OCI-LY3 (cell line): ENCODE results near the gene PSMC3.

Experiments used
- H2AFZ ChIP-seq: fragments of 200-600, 300-600 bp; shearing (Covaris generic); 2 replicates; pipeline ENCODE4 v1.6.0; 2014; ENCODE audit warnings: antibody characterized with exemption, low read depth, low read length
- H3K27ac ChIP-seq: fragments of 200-600, 300-600 bp; sonication (generic); 2 replicates; pipeline ENCODE4 v1.5.1; 2014; ENCODE audit warnings: mild to moderate bottlenecking, low read length, moderate library complexity, mixed read lengths
- H3K27me3 ChIP-seq: fragments of 200-600, 300-600 bp; sonication (generic); 2 replicates; pipeline ENCODE4 v1.6.1; 2014; ENCODE audit warnings: low read depth, low read length, mixed read lengths
- H3K36me3 ChIP-seq: fragments of 200-600, 300-600 bp; sonication (generic); replicated peaks from 2 replicates; pipeline ENCODE3; 2014; ENCODE audit warnings: low read depth, low read length, mixed read lengths
- H3K4me1 ChIP-seq: fragments of 300-600, 200-600 bp; sonication (generic); 2 replicates; pipeline ENCODE4 v1.6.1; 2014; ENCODE audit warnings: low read length, mixed read lengths
- H3K4me2 ChIP-seq: fragments of 200-600, 300-600 bp; sonication (generic); 2 replicates; pipeline ENCODE4 v1.6.1; 2014; ENCODE audit warnings: low read length, mixed read lengths
- H3K4me3 ChIP-seq: fragments of 300-600, 200-600 bp; sonication (generic); 2 replicates; pipeline ENCODE4 v1.5.1; 2014; ENCODE audit warnings: antibody characterized with exemption, mild to moderate bottlenecking, low read length, moderate library complexity
- H3K79me2 ChIP-seq: fragments of 300-600, 200-600 bp; shearing (Covaris generic); 2 replicates; pipeline ENCODE4 v1.6.1; 2014; ENCODE audit warnings: mild to moderate bottlenecking, low read length, mixed read lengths
- H3K9ac ChIP-seq: fragments of 300-600, 200-600 bp; shearing (Covaris generic); 2 replicates; pipeline ENCODE4 v1.6.0; 2014; ENCODE audit warnings: mild to moderate bottlenecking, low read length, moderate library complexity
- H3K9me3 ChIP-seq: fragments of 200-600, 300-600 bp; shearing (Covaris generic); 2 replicates; pipeline ENCODE4 v1.6.1; 2014; ENCODE audit warnings: low read length, mixed read lengths; ENCODE audit not compliant: insufficient read depth
- H4K20me1 ChIP-seq: fragments of 200-600, 300-600 bp; sonication (generic); 2 replicates; pipeline ENCODE4 v1.6.1; 2016; ENCODE audit warnings: low read length, mixed read lengths; ENCODE audit not compliant: insufficient read depth
- EZH2phosphoT487 ChIP-seq: fragments of 200-600 bp; shearing (Covaris generic); IDR thresholded peaks from 2 replicates; pipeline ENCODE4 v1.6.1; 2018; ENCODE audit warnings: antibody characterized with exemption, mixed run types, low read depth
- TF ChIP-seq, protein P1 (sequence below): fragments of 200-600, 300-600 bp; sonication (generic); IDR thresholded peaks from 2 replicates; pipeline ENCODE4 v1.5.1; 2014; ENCODE audit warnings: antibody characterized with exemption, low read length, low read depth

The PSMC3 gene

DNA sequence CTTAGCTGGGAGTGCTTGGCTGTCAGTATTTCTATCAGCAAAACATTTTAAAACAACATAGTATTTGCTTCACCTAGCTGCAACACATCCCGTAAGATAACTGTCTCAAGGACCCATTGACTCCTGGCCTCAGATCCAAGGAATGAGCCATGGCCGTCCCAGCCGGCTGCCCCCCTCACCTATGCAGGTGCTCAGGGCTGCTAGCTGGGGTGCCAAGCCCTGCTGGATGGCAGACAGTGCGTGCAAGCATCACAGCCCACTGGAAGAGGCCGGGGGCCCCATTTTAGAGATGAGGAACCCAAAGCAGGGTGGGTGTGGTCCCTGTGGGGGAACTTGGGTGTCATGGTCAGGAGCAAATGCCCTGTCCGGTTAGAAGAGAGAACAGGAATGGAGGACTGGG, 8.5 kb downstream of the PSMC3 start:
- H3K4me1 ChIP-seq: no peaks in the 10 kb centered on the region
- H3K27ac ChIP-seq: no peak overlapping the region

DNA sequence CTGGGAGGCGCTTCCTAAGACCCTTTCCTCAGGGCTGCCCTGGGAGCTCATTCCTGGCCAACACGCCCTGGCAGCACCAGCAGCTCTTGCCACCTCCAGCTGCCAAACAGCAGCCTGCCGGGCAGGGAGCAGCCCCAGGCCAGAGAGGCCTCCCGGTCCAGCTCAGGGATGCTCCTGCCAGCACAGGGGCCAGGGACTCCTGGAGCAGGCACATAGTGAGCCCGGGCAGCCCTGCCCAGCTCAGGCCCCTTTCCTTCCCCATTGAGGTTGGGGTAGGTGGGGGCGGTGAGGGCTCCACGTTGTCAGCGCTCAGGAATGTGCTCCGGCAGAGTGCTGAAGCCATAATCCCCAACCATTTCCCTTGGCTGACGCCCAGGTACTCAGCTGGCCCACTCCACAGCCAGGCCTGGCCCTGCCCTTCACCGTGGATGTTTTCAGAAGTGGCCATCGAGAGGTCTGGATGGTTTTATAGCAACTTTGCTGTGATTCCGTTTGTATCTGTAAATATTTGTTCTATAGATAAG, 10.2 kb downstream of the PSMC3 start:
- TF ChIP-seq, protein P1, sequence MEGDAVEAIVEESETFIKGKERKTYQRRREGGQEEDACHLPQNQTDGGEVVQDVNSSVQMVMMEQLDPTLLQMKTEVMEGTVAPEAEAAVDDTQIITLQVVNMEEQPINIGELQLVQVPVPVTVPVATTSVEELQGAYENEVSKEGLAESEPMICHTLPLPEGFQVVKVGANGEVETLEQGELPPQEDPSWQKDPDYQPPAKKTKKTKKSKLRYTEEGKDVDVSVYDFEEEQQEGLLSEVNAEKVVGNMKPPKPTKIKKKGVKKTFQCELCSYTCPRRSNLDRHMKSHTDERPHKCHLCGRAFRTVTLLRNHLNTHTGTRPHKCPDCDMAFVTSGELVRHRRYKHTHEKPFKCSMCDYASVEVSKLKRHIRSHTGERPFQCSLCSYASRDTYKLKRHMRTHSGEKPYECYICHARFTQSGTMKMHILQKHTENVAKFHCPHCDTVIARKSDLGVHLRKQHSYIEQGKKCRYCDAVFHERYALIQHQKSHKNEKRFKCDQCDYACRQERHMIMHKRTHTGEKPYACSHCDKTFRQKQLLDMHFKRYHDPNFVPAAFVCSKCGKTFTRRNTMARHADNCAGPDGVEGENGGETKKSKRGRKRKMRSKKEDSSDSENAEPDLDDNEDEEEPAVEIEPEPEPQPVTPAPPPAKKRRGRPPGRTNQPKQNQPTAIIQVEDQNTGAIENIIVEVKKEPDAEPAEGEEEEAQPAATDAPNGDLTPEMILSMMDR: no peak
- no peak for TF ChIP-seq EZH2phosphoT487
- no peaks in the 10 kb centered on the region for H3K9me3 ChIP-seq
- H3K27ac ChIP-seq: no peak overlapping the region
- no peaks in the 10 kb centered on the region for H4K20me1 ChIP-seq
- H3K9ac ChIP-seq: no peak overlapping the region
- H3K79me2 ChIP-seq: no peaks in the 10 kb centered on the region
- H2AFZ ChIP-seq: no peak overlapping the region
- peaks cover 35% of the 10 kb centered on the region for H3K36me3 ChIP-seq
- no peak overlapping the region for H3K4me2 ChIP-seq
- no peaks in the 10 kb centered on the region for H3K4me1 ChIP-seq
- no peak overlapping the region for H3K4me3 ChIP-seq
- H3K27me3 ChIP-seq: no peaks in the 10 kb centered on the region

More for the DNA sequence above, 8.5 kb downstream of the PSMC3 start:
- Histone ChIP-seq H3K9ac (no peak overlapping the region), H2AFZ (no peak overlapping the region), H3K79me2 (no peaks in the 10 kb centered on the region), H3K4me3 (no peak overlapping the region), H4K20me1 (no peaks in the 10 kb centered on the region), H3K4me2 (no peak overlapping the region), H3K27me3 (no peaks in the 10 kb centered on the region), H3K9me3 (no peaks in the 10 kb centered on the region), H3K36me3 (peaks cover 45% of the 10 kb centered on the region)
- TF ChIP-seq, protein P1: no peak
- no peak for TF ChIP-seq EZH2phosphoT487

DNA sequence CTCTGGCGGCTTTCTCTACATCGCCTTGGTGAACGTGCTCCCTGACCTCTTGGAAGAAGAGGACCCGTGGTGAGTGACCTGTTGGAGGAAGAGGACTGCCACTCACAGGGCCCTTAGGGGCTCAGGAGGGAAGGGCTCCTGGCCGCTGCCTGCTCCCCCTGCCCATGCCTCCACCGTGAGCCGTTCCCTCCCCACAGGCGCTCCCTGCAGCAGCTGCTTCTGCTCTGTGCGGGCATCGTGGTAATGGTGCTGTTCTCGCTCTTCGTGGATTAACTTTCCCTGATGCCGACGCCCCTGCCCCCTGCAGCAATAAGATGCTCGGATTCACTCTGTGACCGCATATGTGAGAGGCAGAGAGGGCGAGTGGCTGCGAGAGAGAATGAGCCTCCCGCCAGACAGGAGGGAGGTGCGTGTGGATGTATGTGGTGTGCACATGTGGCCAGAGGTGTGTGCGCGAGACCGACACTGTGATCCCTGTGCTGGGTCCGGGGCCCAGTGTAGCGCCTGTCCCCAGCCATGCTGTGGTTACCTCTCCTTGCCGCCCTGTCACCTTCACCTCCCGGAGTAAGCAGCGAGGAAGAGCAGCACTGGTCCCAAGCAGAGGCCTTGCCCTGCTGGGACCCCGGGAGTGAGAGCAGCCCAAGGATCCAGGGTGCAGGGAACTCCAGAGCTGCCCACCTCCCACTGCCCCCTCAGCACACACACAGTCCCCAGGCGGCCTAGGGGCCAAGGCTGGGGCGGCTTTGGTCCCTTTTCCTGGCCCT, 11.0 kb downstream of the PSMC3 start:
- no peak overlapping the region for H3K9ac ChIP-seq
- no peaks in the 10 kb centered on the region for H3K9me3 ChIP-seq
- no peak overlapping the region for H3K4me3 ChIP-seq
- TF ChIP-seq EZH2phosphoT487: no peak
- TF ChIP-seq, protein P1: no peak
- no peaks in the 10 kb centered on the region for H3K4me1 ChIP-seq
- peaks cover 31% of the 10 kb centered on the region for H3K36me3 ChIP-seq
- H3K27ac ChIP-seq: no peak overlapping the region
- no peak overlapping the region for H3K4me2 ChIP-seq
- H3K27me3 ChIP-seq: no peaks in the 10 kb centered on the region
- no peak overlapping the region for H2AFZ ChIP-seq
- no peaks in the 10 kb centered on the region for H3K79me2 ChIP-seq
- H4K20me1 ChIP-seq: no peaks in the 10 kb centered on the region

DNA sequence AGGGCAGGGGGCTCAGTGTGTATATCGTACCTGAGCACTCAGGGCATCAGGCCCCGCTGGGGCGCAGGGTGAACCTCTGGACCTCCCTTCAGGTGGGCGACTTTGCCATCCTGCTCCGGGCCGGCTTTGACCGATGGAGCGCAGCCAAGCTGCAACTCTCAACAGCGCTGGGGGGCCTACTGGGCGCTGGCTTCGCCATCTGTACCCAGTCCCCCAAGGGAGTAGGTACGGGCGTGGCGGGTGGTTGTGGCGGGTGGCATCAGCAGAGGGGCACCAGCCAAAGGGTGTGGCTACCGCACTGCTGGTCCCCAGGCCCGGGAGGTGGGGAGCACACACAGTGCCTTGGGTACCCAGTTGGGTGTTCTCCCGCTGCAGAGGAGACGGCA, 11.6 kb downstream of the PSMC3 start:
- H2AFZ ChIP-seq: no peak overlapping the region
- H3K4me3 ChIP-seq: no peak overlapping the region
- TF ChIP-seq EZH2phosphoT487: no peak
- TF ChIP-seq, protein P1: no peak
- H3K4me2 ChIP-seq: no peak overlapping the region
- no peak overlapping the region for H3K9ac ChIP-seq
- no peaks in the 10 kb centered on the region for H3K79me2 ChIP-seq
- H3K9me3 ChIP-seq: no peaks in the 10 kb centered on the region
- no peak overlapping the region for H3K27ac ChIP-seq
- H4K20me1 ChIP-seq: no peaks in the 10 kb centered on the region
- no peaks in the 10 kb centered on the region for H3K27me3 ChIP-seq
- H3K4me1 ChIP-seq: no peaks in the 10 kb centered on the region; the same call in 1 of the 2 replicates
- H3K36me3 ChIP-seq: peaks cover 25% of the 10 kb centered on the region
